Osteocyte (in vitro differentiated cells): Measurements from ENCODE around the gene APOD. TPM values are rescaled to one million over a fixed set of nuclear protein-coding genes. Genes with fewer than 3 reads are reported as not detected.

Source experiments
- DNase-seq: peaks from one replicate; pipeline ENCODE4 v3.0.0; 2021; ENCODE audit warnings: mixed read lengths; ENCODE audit not compliant: unreplicated experiment; ENCODE audit errors: extremely low spot score
- H3K27ac Mint-ChIP-seq: one replicate; pipeline ENCODE4 v1.8.0; 2021; ENCODE audit warnings: mild to moderate bottlenecking, mixed read lengths; ENCODE audit not compliant: unreplicated experiment
- H3K27me3 Mint-ChIP-seq: one replicate; pipeline ENCODE4 v1.8.0; 2021; ENCODE audit warnings: mixed read lengths; ENCODE audit not compliant: unreplicated experiment
- H3K36me3 Mint-ChIP-seq: one replicate; pipeline ENCODE4 v1.8.0; 2021; ENCODE audit warnings: mixed read lengths; ENCODE audit not compliant: unreplicated experiment
- H3K4me1 Mint-ChIP-seq: one replicate; pipeline ENCODE4 v1.8.0; 2021; ENCODE audit warnings: mixed read lengths; ENCODE audit not compliant: unreplicated experiment
- H3K4me3 Mint-ChIP-seq: one replicate; pipeline ENCODE4 v1.8.0; 2021; ENCODE audit warnings: mild to moderate bottlenecking, moderate library complexity, mixed read lengths; ENCODE audit not compliant: unreplicated experiment
- H3K9me3 Mint-ChIP-seq: one replicate; pipeline ENCODE4 v1.8.0; 2021; ENCODE audit warnings: mixed read lengths; ENCODE audit not compliant: unreplicated experiment
- CTCF ChIP-seq: fragments of 200-600 bp; sonication (generic); IDR thresholded peaks from 2 replicates; pipeline ENCODE4 v1.5.0; 2021; ENCODE audit warnings: antibody characterized with exemption, mild to moderate bottlenecking, moderate library complexity
- total RNA-seq: library from RNA; stranded (reverse); gene quantifications from 2 replicates; pipeline ENCODE4 v1.2.1, GENCODE V29; 2021

Gene APOD
- total RNA-seq, 1 donor from 2014 or later = 3.2 TPM

GRCh38 chr3:195587824-195588223, 4.1 kb upstream of the APOD start:
- peaks cover 11% of the 10 kb centered on the region for H3K27me3 Mint-ChIP-seq
- H3K36me3 Mint-ChIP-seq = no peaks in the 10 kb centered on the region
- no peak overlapping the region for H3K27ac Mint-ChIP-seq
- H3K9me3 Mint-ChIP-seq = no peaks in the 10 kb centered on the region
- no peak for DNase-seq
- H3K4me1 Mint-ChIP-seq = peaks cover 20% of the 10 kb centered on the region
- H3K4me3 Mint-ChIP-seq = no peak overlapping the region
- no peak for TF ChIP-seq CTCF

GRCh38 chr3:195587406-195587805, 3.7 kb upstream of the APOD start:
- no peak for TF ChIP-seq CTCF
- Mint-ChIP-seq H3K27me3 (peaks cover 7% of the 10 kb centered on the region), H3K4me3 (no peak overlapping the region), H3K4me1 (peaks cover 20% of the 10 kb centered on the region), H3K36me3 (no peaks in the 10 kb centered on the region), H3K9me3 (no peaks in the 10 kb centered on the region), H3K27ac (no peak overlapping the region)
- DNase-seq = no peak

GRCh38 chr3:195584543-195584870, 767 bp upstream of the APOD start:
- TF ChIP-seq CTCF = no peak
- Mint-ChIP-seq H3K36me3 (no peaks in the 10 kb centered on the region), H3K27me3 (peaks cover 2% of the 10 kb centered on the region), H3K9me3 (no peaks in the 10 kb centered on the region), H3K4me3 (no peak overlapping the region), H3K27ac (peak overlapping the region; percentile 49), H3K4me1 (peaks cover 23% of the 10 kb centered on the region)
- DNase-seq = no peak

- no peak for DNase-seq
Observed at GRCh38 chr3:195582947-195583346, 793 bp downstream of the APOD start.

GRCh38 chr3:195580744-195581443, 2.8 kb downstream of the APOD start:
- no peaks in the 10 kb centered on the region for H3K36me3 Mint-ChIP-seq
- no peak for DNase-seq
- H3K4me1 Mint-ChIP-seq = peaks cover 26% of the 10 kb centered on the region
- TF ChIP-seq CTCF = no peak
- H3K27me3 Mint-ChIP-seq = peaks cover 17% of the 10 kb centered on the region
- H3K4me3 Mint-ChIP-seq = no peak overlapping the region
- H3K9me3 Mint-ChIP-seq = no peaks in the 10 kb centered on the region
- H3K27ac Mint-ChIP-seq = no peak overlapping the region

More at GRCh38 chr3:195582947-195583346, 793 bp downstream of the APOD start:
- Mint-ChIP-seq H3K36me3 (no peaks in the 10 kb centered on the region), H3K27ac (no peak overlapping the region), H3K4me3 (no peak overlapping the region), H3K4me1 (peaks cover 26% of the 10 kb centered on the region), H3K27me3 (peaks cover 10% of the 10 kb centered on the region), H3K9me3 (no peaks in the 10 kb centered on the region)
- TF ChIP-seq CTCF = no peak
